ENCODE results near the gene JAKMIP1.
"Not testable (repeated sequence)": the region's sequence is repeated elsewhere in the genome, so short reads cannot be mapped to it uniquely, and the experiment has no call there.

JAKMIP1 gene

DNA sequence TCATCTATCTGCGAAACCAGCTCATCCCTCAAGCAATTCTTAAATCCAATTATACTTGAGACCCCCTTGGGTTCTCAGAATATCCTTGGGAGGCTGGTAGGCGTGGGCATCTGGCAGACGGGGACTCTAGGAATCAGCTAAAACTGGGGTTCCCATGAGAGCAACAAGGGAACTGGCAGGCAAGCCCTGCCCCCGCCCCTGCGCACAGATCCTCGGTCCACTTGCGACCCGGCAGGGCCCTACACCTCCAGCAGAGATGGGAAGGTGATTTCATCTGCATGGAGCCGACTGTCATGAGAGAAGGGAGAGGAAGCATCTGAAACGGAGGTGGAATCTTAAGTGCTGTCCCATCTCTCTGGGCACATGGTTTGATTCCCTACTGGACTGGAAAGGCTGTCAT lies 172.2 kb downstream of the JAKMIP1 start:
- no peak for DNase-seq

DNA sequence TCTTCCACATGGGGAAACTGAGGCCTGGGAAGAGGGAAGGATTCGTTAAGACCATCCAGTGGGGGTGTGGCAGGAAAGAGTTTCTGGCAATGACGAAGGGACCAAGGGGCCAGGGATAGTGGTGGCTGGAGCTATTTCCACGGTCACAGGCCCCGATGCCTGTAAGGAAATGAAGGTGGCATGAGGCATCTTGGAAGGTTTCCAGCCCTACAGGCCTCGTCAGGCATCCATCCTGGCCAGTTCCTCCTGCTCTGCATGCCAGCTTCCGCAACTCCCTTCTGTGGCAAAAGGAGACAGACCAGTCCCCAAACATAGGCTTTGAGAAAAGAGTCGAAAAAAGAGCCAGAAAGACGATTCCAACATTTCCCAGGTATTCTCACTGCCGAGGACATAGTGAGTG lies 173.0 kb downstream of the JAKMIP1 start:
- DNase-seq, result no peak

DNA sequence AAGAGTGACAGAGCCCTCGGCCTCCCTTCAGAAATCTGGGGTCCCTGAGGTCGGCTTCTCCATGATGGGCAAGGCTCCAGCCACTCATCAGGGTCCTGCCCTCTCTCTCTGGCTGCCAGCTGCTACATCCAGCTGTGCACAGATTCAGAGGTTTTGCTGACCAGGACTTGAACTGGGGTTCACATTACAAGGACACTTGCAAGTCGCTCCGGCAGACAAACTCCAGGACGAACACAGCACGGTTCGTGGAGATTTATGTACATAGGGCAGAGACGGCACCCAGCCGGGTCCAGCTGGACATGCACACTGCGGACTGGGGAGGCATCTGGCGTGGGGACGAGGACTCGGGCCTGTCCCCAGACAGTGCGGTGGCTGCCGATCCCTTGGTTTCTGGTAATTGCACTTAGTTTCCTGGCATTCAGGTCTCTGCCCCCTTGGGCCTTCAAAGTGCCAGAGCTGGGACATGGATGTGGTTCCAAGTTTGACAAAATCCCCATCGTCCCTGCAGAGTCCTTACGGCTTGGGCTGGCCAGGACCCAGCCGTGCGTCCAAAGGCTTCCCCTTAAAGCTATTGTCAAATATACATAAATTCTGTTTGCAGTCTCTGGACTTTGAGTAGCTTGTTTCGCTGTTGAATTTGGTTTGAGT lies 175.9 kb downstream of the JAKMIP1 start:
- no peak for DNase-seq

DNA sequence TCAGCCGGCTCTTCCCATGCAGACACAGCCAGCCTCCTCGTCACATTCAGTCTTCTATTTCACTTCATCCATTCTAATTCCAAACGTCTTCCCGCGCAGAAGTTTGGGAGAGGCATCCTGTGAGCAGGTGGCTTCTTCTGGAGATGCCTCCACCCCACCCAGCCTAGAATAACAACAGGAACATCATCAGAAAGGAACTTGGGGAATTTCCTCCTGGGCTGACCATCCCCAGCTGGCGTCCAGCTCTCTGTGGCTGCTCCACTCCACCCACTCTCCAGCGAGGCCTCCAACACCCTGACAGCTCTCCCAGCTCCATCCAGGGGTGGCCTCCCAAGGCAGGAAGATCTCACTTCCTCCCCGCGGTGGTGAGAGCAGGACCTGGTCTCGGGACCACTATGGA lies 176.6 kb downstream of the JAKMIP1 start:
- DNase-seq, result no peak

DNA sequence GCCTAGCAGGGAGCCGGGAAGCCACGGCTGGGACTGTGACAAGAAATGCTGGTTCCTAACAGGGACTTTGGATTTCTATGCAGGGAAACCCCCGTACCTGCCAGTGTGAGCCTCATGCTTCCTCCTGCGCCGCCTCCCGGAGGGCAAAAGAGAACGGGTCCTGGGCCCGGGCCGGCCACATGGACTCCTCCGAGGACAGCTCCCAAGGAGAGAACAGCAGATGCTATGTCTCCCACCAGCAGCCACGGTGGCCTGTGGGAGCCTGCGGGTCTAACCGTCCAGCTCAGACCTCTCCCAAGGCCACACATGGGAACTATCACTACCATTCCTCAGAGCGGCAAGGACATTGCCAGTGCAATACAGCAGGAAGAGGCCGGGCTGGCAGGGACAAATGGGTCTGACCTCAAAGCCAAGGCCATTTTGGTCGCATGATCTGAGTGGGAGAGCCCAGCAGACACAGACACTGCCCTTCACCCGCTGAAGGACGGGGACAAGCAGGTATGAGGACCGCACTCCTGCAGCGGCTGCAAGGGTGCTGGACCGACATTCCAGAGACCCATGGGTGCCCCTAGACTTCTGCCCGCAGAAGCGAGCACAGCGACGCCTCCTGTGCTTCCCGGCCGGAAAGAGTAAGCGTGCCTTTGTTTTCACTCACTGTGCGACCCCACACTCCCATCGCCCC lies 177.6 kb downstream of the JAKMIP1 start:
- no peak for DNase-seq

DNA sequence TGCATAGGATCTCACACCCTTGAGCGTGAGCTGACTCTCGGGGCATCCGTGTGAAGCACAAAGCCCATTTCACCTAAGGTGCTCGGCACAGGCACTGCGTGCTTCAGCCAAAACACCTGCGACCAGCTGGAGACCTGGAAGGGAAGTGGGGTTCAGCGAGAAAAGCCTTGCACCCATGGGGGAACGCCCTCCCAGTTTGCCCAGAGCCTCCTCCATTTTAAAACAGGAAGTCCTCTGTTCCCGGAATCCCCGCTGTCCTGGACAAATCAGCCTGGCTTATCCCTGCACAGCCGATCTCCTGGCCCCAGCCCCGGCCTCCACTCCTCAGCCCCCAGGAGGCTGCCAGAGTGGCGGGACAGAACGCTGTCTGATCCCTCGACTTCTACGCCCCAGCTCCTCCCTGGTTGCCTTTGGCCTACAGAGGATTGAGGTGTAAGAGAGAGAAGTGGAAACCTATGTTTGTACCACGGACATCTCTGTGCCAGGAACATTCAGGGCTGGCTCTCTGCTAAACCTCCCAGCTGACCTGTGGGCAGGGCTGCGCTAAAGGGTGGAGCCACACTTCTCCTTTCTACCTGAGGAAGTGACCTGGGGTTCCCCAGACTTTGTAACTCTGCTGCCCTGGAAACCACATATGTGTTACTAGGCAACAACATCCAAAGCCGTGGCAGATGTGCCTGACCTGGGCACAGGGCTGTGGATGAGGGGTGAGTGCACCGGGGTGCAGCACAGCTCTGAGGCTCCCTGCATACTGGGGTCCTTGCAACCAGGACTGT lies 178.3 kb downstream of the JAKMIP1 start:
- no peak for DNase-seq

DNA sequence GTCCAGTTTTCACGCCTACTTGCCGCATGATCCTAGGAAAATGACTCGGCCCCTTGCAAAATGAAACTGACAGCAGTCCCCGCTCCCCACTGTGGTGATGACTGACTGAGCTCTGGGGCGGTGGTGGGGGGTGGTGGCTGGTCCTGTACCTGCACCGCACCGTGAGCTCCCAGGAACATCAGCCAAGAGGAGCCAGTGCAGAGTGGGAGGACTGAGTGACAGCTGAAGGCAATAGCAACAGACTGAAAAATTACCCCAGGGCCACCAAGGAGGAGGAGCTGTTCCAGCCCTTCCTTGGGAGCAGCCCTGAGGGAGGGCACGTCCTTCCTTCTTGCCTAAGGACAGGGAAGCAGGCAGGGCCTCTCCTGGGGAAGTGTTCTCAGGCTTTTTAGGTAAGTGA lies 179.7 kb downstream of the JAKMIP1 start:
- DNase-seq, result no peak

DNA sequence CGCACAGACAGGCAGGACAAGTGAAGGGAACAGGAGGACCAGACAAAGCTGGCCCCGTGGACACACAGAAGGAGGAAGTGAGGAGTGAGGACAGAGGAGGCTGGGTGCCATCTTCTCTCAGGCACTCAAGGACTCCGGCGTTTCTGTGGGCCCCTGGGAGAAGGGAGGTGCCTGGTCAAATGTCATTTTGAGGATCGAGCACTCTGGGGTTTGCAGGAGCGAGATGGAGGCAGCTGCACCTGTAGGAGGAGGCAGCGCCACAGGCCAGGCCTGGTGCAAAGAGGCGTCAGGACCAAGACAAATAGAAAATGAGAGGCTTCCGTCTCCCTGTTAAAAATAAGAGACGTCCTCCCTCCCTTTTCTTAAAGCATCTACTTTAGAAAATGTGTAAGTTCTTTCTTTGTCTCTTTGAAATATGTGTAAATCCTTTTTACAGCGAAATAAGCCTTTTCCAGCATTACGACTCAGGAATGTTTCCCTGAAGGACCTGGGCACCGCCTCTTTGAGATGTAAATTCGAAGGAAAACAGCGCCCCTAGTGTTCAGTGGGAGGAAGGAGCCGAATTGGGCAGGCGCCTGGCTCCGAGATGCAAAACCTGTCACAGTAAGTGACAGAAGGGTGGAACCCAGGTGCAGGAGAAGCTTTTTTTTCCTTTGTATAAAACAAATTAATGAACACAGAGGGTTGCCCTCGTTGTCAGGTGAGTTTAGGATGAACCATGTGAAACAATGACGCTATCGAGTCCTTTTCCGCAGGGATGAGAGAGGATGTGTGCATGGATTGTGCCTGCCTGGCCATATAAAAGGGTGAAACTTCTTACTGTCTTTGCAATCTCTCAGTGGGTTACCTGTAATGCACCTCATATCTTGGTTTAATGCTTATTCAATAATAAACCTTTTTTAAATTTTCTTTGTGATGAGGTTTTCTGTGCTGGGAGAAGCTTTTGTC lies 180.8 kb downstream of the JAKMIP1 start:
- peak; percentile 61 for DNase-seq

DNA sequence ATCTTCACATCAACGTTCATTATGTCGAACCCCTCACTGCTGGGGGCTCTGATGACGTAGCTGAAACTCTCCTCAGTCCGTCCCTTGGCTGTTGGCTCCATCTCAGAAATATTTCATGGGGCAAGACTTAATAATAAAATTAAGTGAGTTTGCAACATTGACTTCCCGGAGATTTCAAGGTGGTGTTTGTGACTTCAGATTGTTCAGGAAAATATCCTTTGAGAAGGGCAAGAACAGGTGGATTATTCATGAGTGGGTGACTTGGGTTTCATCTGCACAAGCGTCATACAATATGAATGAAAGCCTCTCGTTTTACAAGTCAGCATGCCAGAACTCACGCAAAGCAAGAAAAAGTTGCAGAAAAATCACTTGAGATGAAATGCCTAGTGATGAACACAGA lies 182.0 kb downstream of the JAKMIP1 start, which contains the start of gene C4orf50:
TSS of gene C4orf50 (minus strand) at position 101 of the 400 bp plus-strand sequence.
- no peak for DNase-seq

DNA sequence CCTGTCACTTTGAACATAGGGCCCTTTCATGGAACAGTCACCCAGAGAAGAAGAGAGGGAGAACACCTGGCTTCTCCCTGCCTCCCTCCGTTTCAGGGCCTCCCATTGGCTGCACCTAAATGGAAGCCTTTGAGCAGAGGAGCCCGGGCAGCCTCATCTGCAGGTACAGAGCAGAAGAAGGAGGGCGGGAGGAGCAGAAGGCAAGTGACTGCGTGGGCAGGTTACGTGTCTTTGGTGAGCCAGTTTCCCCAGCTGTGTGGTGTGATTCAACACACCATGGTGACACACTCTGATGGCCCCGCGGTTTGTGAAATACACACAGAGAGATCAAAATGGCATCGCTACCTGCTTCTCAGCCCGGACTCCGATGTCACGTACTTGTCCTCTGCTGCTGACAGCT lies 182.5 kb downstream of the JAKMIP1 start:
- no peak for DNase-seq

DNA sequence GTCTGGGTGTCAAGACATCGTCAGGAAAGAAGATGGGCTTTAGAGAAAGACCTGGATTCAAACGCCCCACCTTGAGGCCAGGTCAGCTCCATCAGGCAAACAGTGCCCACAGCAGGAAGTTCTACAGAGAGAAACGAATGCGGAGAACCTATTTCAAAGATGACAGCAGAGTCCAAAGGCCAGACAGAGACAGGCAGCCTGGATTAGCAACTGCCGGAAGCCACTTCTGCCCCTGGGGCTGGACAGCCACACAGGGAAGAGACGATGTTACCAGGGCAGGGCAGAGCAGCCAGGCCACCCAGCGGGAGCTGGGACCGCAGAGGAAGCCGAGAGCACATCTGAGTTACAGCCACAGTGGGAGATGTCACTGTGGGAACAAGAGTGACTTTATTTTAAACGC lies 183.3 kb downstream of the JAKMIP1 start:
- DNase-seq, result no peak

DNA sequence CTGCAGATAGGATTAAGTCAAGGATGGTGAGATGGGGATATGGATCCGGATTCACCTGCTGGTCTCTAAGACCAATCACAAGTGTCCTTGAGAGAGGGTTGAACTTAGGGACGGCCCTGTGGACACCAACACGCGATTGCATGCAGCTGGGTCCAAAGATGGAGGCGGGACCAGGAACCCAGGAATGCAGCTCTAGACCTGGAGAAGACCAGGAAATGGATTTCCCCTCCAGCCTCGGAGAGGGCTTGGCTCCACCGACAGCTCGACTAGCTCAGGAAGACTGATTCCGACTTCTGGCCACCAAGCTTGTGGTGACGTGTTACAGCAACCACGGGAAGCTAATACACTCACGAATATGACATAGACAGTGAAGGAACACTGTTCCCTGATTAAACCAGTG lies 186.8 kb downstream of the JAKMIP1 start:
- DNase-seq, result no peak

DNA sequence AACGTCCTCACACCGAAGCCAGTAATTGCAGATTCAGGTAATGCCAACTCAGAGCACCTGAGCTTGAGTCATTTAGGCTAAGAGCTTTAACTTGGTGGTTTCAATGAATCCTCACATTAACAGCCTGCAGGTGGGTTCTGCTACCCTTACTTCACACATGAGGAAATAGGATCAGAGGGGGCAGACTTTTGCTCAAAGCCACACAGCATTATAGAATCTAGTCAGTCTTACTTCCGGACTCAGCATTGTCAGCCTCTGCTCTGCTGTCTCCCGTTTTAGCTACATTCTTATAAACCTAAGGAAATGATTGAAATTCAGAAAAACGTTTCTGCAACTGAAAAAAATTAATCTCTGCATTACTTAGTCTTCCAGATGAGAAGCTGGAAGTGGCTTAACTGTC lies 188.1 kb downstream of the JAKMIP1 start:
- no peak for DNase-seq

DNA sequence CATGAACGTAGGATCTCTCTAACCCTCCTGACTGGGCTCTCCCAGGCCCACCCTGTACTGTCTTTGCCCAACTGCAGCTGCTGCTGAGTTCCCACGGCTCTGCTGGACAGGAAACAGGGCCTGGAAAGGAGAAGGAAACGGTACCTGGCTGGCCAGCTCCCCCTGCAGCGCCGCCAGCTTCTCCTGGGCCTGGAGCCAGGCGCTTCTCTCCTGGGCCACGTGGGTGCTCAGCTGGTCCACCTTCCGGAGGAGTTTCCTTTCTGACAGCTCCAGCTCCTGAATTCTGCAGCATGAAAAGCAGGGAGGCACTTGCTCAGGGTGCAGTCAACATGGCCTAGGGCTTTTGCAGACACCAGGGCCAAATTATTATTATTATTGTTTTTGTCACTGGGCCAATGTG lies 188.7 kb downstream of the JAKMIP1 start:
- DNase-seq, result peak; percentile 68

DNA sequence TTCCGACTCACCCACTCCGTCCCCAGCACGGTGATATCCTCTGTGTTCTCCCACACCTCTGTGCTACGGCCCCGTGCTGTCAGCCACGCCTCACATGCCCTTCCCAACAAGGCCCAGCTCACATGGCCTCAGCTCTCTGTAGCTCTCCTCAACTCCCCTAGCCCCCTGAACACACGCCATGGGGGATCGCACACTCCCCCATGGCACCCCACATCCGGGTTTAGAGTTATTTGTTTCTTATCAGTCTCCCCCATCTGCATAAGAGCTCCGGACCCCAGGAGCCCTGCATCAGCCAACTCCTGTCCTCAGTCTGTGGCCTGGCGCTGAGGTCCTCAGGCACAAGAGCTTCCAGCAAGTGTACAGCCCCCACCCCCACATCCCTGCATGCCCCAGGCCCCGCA lies 189.1 kb downstream of the JAKMIP1 start:
- no peak for DNase-seq

DNA sequence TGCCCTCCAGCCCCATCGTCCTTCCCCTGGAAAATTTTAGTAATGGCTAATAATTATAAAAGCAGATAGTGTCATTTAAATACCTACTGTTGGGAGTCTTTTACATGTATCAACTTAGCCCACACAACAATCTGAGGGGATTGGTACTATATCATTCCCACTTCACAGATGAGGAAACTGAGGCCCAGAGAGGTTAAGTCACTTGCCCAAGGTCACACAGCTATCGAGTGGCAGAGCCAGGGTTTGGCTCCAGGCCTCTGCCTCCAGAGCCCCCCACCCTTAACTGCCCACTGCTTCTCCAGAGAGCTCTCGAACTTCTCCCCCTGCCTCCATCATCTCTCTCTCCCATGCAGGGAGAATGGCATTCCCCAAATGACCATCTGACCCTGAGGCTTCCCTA lies 189.6 kb downstream of the JAKMIP1 start:
- no peak for DNase-seq

DNA sequence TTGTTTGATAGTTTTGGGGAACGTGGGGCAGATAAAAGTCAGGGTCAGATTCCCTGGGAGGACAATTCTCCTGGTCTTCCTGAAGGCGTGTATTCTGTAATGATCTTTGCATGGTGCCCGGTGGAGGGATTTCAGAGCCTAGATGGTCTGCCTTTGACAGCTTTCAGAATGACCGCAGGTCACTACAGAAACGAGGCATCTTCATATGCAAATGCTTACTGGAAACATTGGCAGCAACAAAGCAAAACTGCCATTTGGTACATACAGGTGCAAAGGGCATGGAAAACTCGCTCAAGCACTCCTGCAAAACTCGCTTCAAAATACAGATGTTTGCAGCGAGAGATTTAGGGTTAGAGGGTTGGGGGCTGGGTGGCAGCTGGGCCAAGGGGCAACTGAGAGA lies 190.9 kb downstream of the JAKMIP1 start:
- no peak for DNase-seq

DNA sequence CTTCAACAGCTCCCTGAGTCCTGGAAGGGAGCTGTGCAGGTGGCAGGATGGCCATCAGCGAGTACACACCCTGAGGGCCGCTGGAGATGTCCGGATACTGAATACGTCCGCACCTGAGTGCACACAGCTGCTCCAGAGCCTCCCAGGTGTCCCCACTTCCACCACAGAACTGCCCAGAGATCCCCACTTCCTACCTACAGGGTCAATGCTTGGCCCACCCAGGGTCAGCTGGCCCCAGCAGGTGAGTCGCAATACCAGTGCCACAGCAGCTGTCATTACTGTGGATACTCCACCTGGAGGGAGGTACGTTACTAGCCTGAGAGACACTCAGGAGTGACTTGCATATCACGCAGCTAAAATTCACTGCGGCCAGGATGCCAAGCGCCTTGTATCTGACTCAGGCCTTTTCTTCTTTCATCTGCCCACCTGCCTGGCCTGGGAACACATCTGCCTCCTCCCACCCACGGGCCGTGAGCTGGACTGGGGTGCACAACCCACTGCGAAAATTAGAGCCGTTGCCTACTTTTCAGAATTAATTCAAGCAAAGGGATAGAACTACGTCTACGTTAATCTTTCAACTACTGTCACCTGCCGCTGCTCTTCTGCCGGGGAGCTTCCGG lies 191.5 kb downstream of the JAKMIP1 start:
- DNase-seq, result no peak

DNA sequence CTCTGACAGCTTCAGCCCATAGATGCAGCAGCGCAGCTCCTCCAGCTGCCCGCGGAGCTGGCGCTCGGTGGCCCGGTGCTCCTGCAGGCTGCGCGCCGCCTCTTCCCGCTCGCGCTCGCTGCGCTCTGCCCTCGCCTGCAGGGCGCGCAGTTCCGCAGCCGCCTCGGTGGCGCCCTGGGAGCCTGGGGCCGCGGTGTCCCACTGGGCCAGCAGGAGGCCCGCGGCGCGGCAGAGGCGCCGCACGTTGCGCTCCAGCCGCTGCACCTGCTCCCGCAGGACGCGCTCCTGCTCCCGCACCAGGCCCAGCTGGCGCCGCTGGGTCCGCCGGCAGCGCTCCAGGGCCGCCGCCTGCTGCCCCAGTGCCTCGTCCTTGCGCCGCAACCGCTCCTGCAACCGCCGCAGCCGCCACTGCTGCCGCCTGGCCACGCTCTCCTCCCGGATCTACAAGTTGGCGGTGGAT lies 192.2 kb downstream of the JAKMIP1 start:
- no peak for DNase-seq

DNA sequence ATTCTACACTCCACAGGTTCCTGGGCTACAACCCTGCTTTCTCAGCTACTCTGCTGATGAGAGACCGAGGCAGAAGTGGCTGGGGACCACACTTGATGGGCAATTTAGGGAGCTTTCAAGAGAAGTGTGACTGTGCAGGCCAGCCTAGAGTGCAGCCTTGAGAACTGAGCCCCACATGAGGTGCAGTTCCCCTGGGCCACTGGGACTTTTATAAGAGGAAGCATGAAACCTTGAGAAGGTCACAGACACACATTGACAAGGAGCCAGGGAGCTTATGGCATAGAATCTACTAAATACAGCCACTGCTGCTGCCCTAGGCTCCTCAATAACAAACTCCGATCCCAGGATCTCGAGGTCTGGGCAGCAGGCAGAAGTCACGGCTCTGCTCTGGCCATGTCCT lies 195.2 kb downstream of the JAKMIP1 start:
- no peak for DNase-seq

DNA sequence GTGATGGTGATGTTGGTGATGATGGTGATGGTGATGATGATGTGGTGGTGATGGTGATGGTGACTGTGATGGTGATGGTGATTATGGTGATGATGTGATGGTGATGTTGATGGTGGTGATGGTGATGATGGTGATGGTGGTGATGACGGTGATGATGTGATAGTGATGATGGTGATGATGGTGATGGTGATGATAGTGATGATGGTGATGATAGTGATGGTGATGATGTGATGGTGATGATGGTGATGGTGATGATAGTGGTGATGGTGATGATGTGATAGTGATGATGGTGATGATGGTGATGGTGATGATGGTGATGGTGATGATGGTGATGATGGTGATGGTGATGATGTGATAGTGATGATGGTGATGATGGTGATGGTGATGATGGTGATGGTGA lies 196.9 kb downstream of the JAKMIP1 start:
- not testable (repeated sequence) for DNase-seq

DNA sequence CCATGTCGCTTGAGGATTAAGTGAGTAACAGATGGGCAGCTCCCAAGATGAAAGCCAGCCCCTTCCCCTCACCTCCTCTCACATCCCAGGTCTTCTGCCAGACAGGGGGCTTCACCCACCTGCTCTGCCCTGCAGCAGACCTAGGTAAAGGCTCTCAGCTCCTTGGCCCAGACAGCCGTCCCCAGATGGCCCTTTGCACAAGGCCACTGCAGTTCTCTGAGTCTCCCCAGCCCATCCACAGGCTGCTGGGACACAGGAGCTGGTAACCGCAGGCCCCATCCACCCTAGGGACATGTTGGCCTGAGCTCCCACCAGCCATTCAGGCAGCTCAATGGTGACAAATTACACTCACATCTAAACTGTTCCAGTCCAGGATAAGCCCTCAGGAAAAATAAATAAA lies 197.4 kb downstream of the JAKMIP1 start:
- DNase-seq, result no peak

DNA sequence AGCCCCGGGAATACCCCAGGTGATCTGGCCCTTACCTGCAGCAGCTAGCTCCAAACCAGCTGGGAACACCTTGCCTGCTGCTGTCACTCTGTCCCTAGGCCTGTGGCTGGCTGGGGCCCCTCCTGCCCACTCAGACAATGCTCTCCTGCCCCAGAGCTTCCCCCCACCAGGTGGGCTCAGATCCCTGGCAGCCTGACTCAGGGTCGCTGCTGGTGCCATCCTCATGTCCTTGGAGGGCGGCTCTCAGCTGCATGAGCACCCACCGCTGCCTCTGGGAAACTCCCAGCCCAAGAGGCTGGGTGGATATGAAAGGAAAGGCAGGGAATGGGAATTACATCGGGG lies 197.9 kb downstream of the JAKMIP1 start:
- DNase-seq, result no peak

All from COR-L47 (cell line).